ENCODE measurements around the gene TIMP2.

DNA sequence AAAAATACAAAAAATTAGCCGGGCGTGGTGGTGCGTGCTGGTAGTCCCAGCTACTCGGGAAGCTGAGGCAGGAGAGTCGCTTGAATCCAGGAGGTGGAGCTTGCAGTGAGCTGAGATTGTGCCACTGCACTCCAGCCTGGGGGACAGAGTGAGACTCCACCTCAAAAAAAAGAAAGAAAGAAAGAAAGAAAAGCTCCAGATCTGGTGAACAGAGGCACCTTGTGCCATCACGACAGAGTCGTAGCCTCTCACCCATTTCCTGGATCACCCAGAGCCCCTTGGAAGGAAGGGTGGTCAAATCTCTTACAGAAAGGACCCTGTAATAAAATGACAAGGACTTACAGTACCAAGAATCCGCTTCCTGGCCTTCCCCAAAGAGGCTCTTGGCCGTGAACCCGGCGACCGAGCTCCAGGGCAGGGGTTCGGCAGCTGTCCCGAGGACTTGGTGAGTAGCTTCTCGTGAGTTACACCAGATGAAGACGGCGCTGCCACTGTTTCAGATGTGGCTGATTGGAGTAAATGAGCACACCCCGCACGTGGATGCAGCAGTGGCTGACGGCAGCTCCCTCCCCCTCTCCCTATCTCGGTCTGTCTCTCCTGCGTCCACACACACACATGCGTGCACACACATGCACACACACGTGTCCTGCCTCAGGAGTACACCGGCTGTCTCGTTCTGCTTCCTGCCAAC lies 41.1 kb upstream of the TIMP2 start:
- TF ChIP-seq, protein P1, sequence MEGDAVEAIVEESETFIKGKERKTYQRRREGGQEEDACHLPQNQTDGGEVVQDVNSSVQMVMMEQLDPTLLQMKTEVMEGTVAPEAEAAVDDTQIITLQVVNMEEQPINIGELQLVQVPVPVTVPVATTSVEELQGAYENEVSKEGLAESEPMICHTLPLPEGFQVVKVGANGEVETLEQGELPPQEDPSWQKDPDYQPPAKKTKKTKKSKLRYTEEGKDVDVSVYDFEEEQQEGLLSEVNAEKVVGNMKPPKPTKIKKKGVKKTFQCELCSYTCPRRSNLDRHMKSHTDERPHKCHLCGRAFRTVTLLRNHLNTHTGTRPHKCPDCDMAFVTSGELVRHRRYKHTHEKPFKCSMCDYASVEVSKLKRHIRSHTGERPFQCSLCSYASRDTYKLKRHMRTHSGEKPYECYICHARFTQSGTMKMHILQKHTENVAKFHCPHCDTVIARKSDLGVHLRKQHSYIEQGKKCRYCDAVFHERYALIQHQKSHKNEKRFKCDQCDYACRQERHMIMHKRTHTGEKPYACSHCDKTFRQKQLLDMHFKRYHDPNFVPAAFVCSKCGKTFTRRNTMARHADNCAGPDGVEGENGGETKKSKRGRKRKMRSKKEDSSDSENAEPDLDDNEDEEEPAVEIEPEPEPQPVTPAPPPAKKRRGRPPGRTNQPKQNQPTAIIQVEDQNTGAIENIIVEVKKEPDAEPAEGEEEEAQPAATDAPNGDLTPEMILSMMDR (conservative IDR thresholded peaks at IDR 0.05; ENCODE audit: low read depth, low read length) = no peak
- TF ChIP-seq EZH2 (IDR thresholded peaks at IDR 0.05; ENCODE audit: borderline replicate concordance, low read depth, low read length, poor library complexity, severe bottlenecking) = no peak

All from A673 (cell line).